ENCODE measurements around the gene TNS1. TPM values are rescaled to one million over a fixed set of nuclear protein-coding genes. Genes with fewer than 3 reads are reported as not detected.

The TNS1 gene
- total RNA-seq, 1 donor from 2014 or later = 0.13 TPM

DNA sequence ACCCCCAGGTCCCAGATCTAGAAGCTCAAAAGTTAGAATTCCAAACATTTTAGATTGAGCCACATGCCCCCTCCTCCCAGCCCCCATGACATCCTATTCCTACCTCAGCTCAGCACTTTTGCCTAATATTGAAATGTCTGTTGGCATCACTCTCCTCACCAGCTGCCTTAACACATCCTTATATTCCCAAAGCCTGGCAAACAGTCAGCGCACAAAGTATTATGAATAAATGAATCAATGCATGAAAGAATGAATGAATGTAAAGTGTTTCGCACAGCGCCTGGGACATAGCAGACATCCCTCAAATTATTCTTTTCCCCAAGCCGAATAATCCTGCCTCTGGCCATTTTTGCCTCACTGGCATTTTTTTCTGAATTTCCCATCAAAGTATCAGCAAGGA lies 175.8 kb downstream of the TNS1 start:
- ChIA-PET POLR2A (no interaction called here), CTCF (no interaction called here)
- no peaks in the 10 kb centered on the region for H3K4me1 Mint-ChIP-seq
- no peak overlapping the region for H3K4me3 Mint-ChIP-seq
- ATAC-seq (ENCODE audit: low read depth) (no peak), DNase-seq (no peak)
- H3K27me3 Mint-ChIP-seq = peaks cover 4% of the 10 kb centered on the region
- TF ChIP-seq, protein P1, sequence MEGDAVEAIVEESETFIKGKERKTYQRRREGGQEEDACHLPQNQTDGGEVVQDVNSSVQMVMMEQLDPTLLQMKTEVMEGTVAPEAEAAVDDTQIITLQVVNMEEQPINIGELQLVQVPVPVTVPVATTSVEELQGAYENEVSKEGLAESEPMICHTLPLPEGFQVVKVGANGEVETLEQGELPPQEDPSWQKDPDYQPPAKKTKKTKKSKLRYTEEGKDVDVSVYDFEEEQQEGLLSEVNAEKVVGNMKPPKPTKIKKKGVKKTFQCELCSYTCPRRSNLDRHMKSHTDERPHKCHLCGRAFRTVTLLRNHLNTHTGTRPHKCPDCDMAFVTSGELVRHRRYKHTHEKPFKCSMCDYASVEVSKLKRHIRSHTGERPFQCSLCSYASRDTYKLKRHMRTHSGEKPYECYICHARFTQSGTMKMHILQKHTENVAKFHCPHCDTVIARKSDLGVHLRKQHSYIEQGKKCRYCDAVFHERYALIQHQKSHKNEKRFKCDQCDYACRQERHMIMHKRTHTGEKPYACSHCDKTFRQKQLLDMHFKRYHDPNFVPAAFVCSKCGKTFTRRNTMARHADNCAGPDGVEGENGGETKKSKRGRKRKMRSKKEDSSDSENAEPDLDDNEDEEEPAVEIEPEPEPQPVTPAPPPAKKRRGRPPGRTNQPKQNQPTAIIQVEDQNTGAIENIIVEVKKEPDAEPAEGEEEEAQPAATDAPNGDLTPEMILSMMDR (IDR thresholded peaks at IDR 0.05) = no peak
- no peaks in the 10 kb centered on the region for H3K9me3 Mint-ChIP-seq
- intact Hi-C loops (cut with micrococcal nuclease) = no loop called here
- no peak overlapping the region for H3K27ac Mint-ChIP-seq
- no peaks in the 10 kb centered on the region for H3K36me3 Mint-ChIP-seq (ENCODE audit: low read depth)

DNA sequence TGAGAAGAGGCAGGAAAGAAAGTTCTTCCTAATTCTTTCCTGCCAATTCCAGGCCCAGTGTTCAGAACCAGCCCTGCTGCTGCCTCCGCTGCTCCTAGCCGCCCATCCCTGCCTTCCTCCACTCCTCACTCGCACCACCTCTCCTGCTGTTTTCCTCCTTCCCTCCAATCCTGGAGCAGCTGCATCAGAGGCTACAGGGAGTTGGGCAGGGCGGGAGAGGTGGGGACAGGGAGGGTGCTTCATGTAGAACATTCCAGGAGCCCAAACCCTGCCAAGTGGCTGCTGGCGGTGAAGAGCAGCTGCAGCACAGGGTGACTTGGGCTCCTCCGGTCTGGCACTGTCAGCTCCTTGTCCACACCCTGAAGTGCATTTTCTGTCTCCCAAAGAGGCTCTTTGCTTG lies 176.3 kb downstream of the TNS1 start:
- Mint-ChIP-seq H3K27me3 (peaks cover 4% of the 10 kb centered on the region), H3K4me3 (no peak overlapping the region), H3K9me3 (no peaks in the 10 kb centered on the region), H3K36me3 (ENCODE audit: low read depth) (no peaks in the 10 kb centered on the region), H3K27ac (no peak overlapping the region), H3K4me1 (no peaks in the 10 kb centered on the region)
- TF ChIP-seq, protein P1 (IDR thresholded peaks at IDR 0.05) = no peak
- DNase-seq (no peak), ATAC-seq (ENCODE audit: low read depth) (no peak)
- ChIA-PET POLR2A (no interaction called here), CTCF (no interaction called here)
- intact Hi-C loops (cut with micrococcal nuclease) = no loop called here

DNA sequence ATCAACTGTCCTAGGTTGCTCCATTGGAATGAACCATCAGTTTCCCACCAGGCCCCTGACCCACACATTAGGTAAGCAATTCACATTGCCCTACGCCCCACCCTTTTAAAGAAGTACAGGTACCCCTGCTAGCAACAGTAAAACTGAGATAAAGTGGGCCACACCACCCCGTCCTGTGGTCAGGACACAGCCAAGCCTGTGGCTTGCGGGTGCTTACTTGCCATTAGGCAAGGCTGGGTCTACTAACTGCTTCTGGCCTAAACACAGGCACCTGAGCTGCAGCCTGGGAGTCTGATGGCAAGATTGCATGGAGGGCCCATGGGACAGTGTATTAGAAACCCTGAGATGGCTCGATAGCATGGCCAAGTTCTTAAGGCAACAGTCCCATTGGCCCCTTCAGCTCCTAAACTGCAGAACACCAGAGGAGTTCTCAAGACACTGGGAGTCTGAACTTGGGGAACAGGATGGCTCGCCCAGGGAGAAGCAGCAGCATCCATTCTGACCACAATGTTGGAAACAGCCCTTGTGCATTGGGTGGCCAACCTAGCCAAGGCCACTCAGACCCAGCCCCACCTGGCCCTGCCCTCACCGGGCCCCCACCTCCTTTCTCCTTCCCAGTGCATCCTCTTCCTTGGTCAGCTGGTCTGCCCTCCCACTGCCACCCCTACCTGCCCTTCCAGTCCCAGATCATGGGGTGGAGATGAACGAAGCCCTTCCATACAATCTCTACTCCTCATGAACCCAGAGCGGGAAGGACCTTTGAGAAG lies 177.1 kb downstream of the TNS1 start:
- H3K4me3 Mint-ChIP-seq = no peak overlapping the region
- intact Hi-C loops (cut with micrococcal nuclease) = no loop called here
- DNase-seq = no peak
- no peaks in the 10 kb centered on the region for H3K36me3 Mint-ChIP-seq (ENCODE audit: low read depth)
- POLR2A ChIA-PET = no interaction called here
- CTCF ChIA-PET = no interaction called here
- H3K27me3 Mint-ChIP-seq = peaks cover 3% of the 10 kb centered on the region
- H3K27ac Mint-ChIP-seq = no peak overlapping the region
- no peak for ATAC-seq (ENCODE audit: low read depth)
- no peaks in the 10 kb centered on the region for H3K9me3 Mint-ChIP-seq
- no peaks in the 10 kb centered on the region for H3K4me1 Mint-ChIP-seq
- TF ChIP-seq, protein P1 (IDR thresholded peaks at IDR 0.05) = no peak

DNA sequence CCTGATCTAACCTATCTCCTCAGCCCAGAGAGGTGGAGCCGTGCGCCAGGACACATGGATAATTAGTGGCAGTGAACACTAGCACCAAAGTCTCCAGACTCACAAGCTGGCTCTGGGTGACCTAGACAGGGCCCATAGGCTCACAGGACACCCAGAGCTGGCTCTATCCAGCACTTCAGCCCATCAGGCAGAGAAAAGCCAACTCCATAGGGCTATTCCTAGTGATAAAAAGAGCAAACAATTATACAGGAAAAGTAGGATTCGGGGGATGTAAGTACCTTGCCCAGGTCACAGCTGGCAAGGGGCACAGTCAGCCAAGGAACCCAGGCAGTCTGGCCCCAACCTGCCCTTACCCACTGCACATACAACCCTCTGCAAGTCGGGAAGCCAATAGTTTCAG lies 178.6 kb downstream of the TNS1 start:
- Mint-ChIP-seq H3K9me3 (no peaks in the 10 kb centered on the region), H3K27ac (no peak overlapping the region), H3K4me1 (no peaks in the 10 kb centered on the region), H3K36me3 (ENCODE audit: low read depth) (no peaks in the 10 kb centered on the region), H3K27me3 (no peaks in the 10 kb centered on the region), H3K4me3 (no peak overlapping the region)
- POLR2A ChIA-PET = no interaction called here
- TF ChIP-seq, protein P1 (IDR thresholded peaks at IDR 0.05) = no peak
- DNase-seq = no peak
- no peak for ATAC-seq (ENCODE audit: low read depth)
- CTCF ChIA-PET = no interaction called here
- intact Hi-C loops (cut with micrococcal nuclease) = no loop called here

DNA sequence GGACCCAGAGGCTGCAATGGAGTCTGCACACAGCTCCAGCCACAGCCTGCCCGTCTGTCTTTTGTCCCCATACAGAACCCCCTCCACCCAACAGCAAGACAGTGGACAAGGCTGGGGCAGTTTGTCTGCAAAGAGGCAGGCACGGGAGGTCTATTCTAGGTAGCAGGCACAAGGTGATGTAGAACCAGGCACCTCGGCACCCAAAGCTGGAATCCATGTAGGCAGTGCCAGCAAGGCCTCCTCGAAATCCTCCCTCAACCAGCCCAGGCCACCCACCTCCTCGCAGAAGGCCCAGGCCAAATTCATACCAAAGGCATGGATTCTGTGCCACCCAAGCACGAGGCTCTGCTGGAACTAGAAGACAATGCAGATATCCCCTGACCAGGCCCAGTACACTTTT lies 179.2 kb downstream of the TNS1 start:
- ATAC-seq (ENCODE audit: low read depth) (no peak), DNase-seq (no peak)
- H3K4me3 Mint-ChIP-seq = no peak overlapping the region
- H3K4me1 Mint-ChIP-seq = no peaks in the 10 kb centered on the region
- POLR2A ChIA-PET = no interaction called here
- no peaks in the 10 kb centered on the region for H3K9me3 Mint-ChIP-seq
- intact Hi-C loops (cut with micrococcal nuclease) = no loop called here
- no peaks in the 10 kb centered on the region for H3K27me3 Mint-ChIP-seq
- no peak overlapping the region for H3K27ac Mint-ChIP-seq
- CTCF ChIA-PET = no interaction called here
- no peaks in the 10 kb centered on the region for H3K36me3 Mint-ChIP-seq (ENCODE audit: low read depth)
- TF ChIP-seq, protein P1 (IDR thresholded peaks at IDR 0.05) = no peak

Data from activated B cell treated with CpG ODN at 0.5 μM for 24 hours (primary cell).